ENCODE results near the gene FIGNL2. TPM values are rescaled to one million over a fixed set of nuclear protein-coding genes. Genes with fewer than 3 reads are reported as not detected.
"Not testable (repeated sequence)": the region's sequence is repeated elsewhere in the genome, so short reads cannot be mapped to it uniquely, and the experiment has no call there.

Gene FIGNL2
- total RNA-seq, 2 donors from 2014 or later: 0.86 TPM

- H3K36me3 Mint-ChIP-seq (ENCODE audit: insufficient read depth in 2 of 2): no peaks in the 10 kb centered on the region
- ATAC-seq (replicated peaks in 1 of 2) (no peak), DNase-seq (no peak)
- H3K4me3 Mint-ChIP-seq: peak overlapping the region in 1 of 2 donors; percentile 6
- H3K9me3 Mint-ChIP-seq: no peaks in the 10 kb centered on the region
- peak overlapping the region; percentile 21 for H3K27ac Mint-ChIP-seq
- peaks cover 36% of the 10 kb centered on the region for H3K27me3 Mint-ChIP-seq (ENCODE audit: low read depth)
- H3K4me1 Mint-ChIP-seq (ENCODE audit: low read depth): peaks cover 30% of the 10 kb centered on the region
These were observed 16.0 kb downstream of the FIGNL2 start for GRCh38 chr12:51832354-51833107.

GRCh38 chr12:51831817-51832216 lies 16.7 kb downstream of the FIGNL2 start:
- H3K36me3 Mint-ChIP-seq (ENCODE audit: insufficient read depth in 2 of 2); ATAC-seq (replicated peaks in 1 of 2); H3K9me3 Mint-ChIP-seq; H3K4me3 Mint-ChIP-seq; H3K27ac Mint-ChIP-seq; DNase-seq: not testable (repeated sequence)
- Mint-ChIP-seq H3K27me3 (ENCODE audit: low read depth) (peaks cover 36% of the 10 kb centered on the region), H3K4me1 (ENCODE audit: low read depth) (peaks cover 37% of the 10 kb centered on the region)

- DNase-seq (no peak), ATAC-seq (replicated peaks in 1 of 2) (no peak)
- peaks cover 36% of the 10 kb centered on the region for H3K27me3 Mint-ChIP-seq (ENCODE audit: low read depth)
- H3K27ac Mint-ChIP-seq: no peak overlapping the region
- peaks cover 47% of the 10 kb centered on the region for H3K4me1 Mint-ChIP-seq (ENCODE audit: low read depth)
- H3K36me3 Mint-ChIP-seq (ENCODE audit: insufficient read depth in 2 of 2): no peaks in the 10 kb centered on the region
- H3K4me3 Mint-ChIP-seq: no peak overlapping the region
- no peaks in the 10 kb centered on the region for H3K9me3 Mint-ChIP-seq
These were observed 18.9 kb downstream of the FIGNL2 start for GRCh38 chr12:51829641-51830040.

- Mint-ChIP-seq H3K27ac (no peak overlapping the region), H3K9me3 (no peaks in the 10 kb centered on the region), H3K4me3 (no peak overlapping the region), H3K4me1 (ENCODE audit: low read depth) (peaks cover 47% of the 10 kb centered on the region), H3K36me3 (ENCODE audit: insufficient read depth in 2 of 2) (no peaks in the 10 kb centered on the region), H3K27me3 (ENCODE audit: low read depth) (peaks cover 34% of the 10 kb centered on the region)
- no peak for ATAC-seq (replicated peaks in 1 of 2)
- no peak for DNase-seq
These were observed 19.5 kb downstream of the FIGNL2 start for GRCh38 chr12:51829011-51829481.

GRCh38 chr12:51827925-51828818 lies 20.3 kb downstream of the FIGNL2 start:
- Mint-ChIP-seq H3K4me1 (ENCODE audit: low read depth) (peaks cover 50% of the 10 kb centered on the region), H3K27ac (peak overlapping the region; percentile 85), H3K36me3 (ENCODE audit: insufficient read depth in 2 of 2) (no peaks in the 10 kb centered on the region), H3K9me3 (no peaks in the 10 kb centered on the region), H3K4me3 (peak overlapping the region; percentile 21 to 55), H3K27me3 (ENCODE audit: low read depth) (peaks cover 25% of the 10 kb centered on the region)
- DNase-seq (peak; percentile 75 to 82), ATAC-seq (replicated peaks in 1 of 2) (peak; percentile 98)

- H3K27me3 Mint-ChIP-seq (ENCODE audit: low read depth): peaks cover 12% of the 10 kb centered on the region
- H3K4me3 Mint-ChIP-seq: no peak overlapping the region
- no peak for DNase-seq
- H3K36me3 Mint-ChIP-seq (ENCODE audit: insufficient read depth in 2 of 2): no peaks in the 10 kb centered on the region
- no peak for ATAC-seq (replicated peaks in 1 of 2)
- peaks cover 38% of the 10 kb centered on the region for H3K4me1 Mint-ChIP-seq (ENCODE audit: low read depth)
- peak overlapping the region; percentile 85 for H3K27ac Mint-ChIP-seq
- no peaks in the 10 kb centered on the region for H3K9me3 Mint-ChIP-seq
These were observed 21.6 kb downstream of the FIGNL2 start for GRCh38 chr12:51826881-51827280.

- Mint-ChIP-seq H3K27ac (no peak overlapping the region), H3K27me3 (ENCODE audit: low read depth) (no peaks in the 10 kb centered on the region), H3K36me3 (ENCODE audit: insufficient read depth in 2 of 2) (no peaks in the 10 kb centered on the region), H3K4me1 (ENCODE audit: low read depth) (peaks cover 38% of the 10 kb centered on the region), H3K4me3 (no peak overlapping the region), H3K9me3 (no peaks in the 10 kb centered on the region)
- no peak for DNase-seq
- ATAC-seq (replicated peaks in 1 of 2): no peak
These were observed 23.3 kb downstream of the FIGNL2 start for GRCh38 chr12:51825216-51825615.

- Mint-ChIP-seq H3K4me3 (no peak overlapping the region), H3K36me3 (ENCODE audit: insufficient read depth in 2 of 2) (no peaks in the 10 kb centered on the region), H3K4me1 (ENCODE audit: low read depth) (peaks cover 45% of the 10 kb centered on the region), H3K27me3 (ENCODE audit: low read depth) (no peaks in the 10 kb centered on the region), H3K27ac (no peak overlapping the region), H3K9me3 (no peaks in the 10 kb centered on the region)
- DNase-seq (peak in 1 of 2 donors; percentile 16), ATAC-seq (replicated peaks in 1 of 2) (no peak)
These were observed 24.5 kb downstream of the FIGNL2 start for GRCh38 chr12:51823875-51824565.

- ATAC-seq (replicated peaks in 1 of 2): no peak
- Mint-ChIP-seq H3K9me3 (no peaks in the 10 kb centered on the region), H3K4me3 (peak overlapping the region; percentile 17 to 43), H3K36me3 (ENCODE audit: insufficient read depth in 2 of 2) (no peaks in the 10 kb centered on the region), H3K4me1 (ENCODE audit: low read depth) (peaks cover 34% of the 10 kb centered on the region), H3K27me3 (ENCODE audit: low read depth) (no peaks in the 10 kb centered on the region), H3K27ac (no peak overlapping the region)
- DNase-seq: no peak
These were observed 25.6 kb downstream of the FIGNL2 start for GRCh38 chr12:51822956-51823355.

- ATAC-seq (replicated peaks in 1 of 2): no peak
- Mint-ChIP-seq H3K4me1 (ENCODE audit: low read depth) (peaks cover 27% of the 10 kb centered on the region), H3K9me3 (no peaks in the 10 kb centered on the region), H3K27ac (no peak overlapping the region), H3K27me3 (ENCODE audit: low read depth) (no peaks in the 10 kb centered on the region), H3K4me3 (peak overlapping the region; percentile 59 to 70), H3K36me3 (ENCODE audit: insufficient read depth in 2 of 2) (no peaks in the 10 kb centered on the region)
- DNase-seq: no peak
These were observed 26.3 kb downstream of the FIGNL2 start for GRCh38 chr12:51822261-51822616.

- ATAC-seq (replicated peaks in 1 of 2) (peak; percentile 10 to 34), DNase-seq (peak; percentile 53 to 64)
- Mint-ChIP-seq H3K9me3 (no peaks in the 10 kb centered on the region), H3K4me1 (ENCODE audit: low read depth) (peaks cover 21% of the 10 kb centered on the region), H3K27me3 (ENCODE audit: low read depth) (no peaks in the 10 kb centered on the region), H3K36me3 (ENCODE audit: insufficient read depth in 2 of 2) (no peaks in the 10 kb centered on the region), H3K27ac (no peak overlapping the region), H3K4me3 (peak overlapping the region; percentile 61 to 72)
These were observed 26.9 kb downstream of the FIGNL2 start for GRCh38 chr12:51821440-51822260.

All from activated T-cell treated with anti-CD3 and anti-CD28 coated beads, Interleukin-2, amount 50 U/mL, for 72 hours (primary cell).